IPS-11a (cell line): ENCODE results near the gene OAS1.
"Not testable (repeated sequence)": the region's sequence is repeated elsewhere in the genome, so short reads cannot be mapped to it uniquely, and the experiment has no call there.

Source experiments
- H3K4me3 ChIP-seq: one replicate; pipeline ENCODE4 v1.5.1; 2013; ENCODE audit warnings: low read depth, low read length, control low read depth

The OAS1 gene

DNA sequence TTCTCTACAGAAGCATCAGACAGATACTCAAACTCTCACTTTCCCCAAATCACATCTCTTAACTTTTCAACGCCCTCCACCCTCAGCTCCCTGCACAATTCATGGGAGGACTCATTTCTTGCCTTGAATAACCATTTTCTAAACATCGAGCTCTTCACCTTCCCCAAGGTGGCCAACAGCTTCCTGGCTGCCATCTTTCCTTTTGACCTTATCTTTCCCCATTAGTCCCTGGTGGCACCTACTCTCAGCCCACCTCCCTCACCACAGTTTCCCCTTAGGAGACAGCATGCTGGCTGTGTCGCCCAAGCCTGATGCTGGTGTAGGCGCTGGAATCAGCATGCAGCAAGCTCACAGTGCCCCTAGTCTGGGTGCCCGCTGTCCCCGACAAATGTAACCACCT, 8.4 kb upstream of the OAS1 start:
- no peak overlapping the region for H3K4me3 ChIP-seq

DNA sequence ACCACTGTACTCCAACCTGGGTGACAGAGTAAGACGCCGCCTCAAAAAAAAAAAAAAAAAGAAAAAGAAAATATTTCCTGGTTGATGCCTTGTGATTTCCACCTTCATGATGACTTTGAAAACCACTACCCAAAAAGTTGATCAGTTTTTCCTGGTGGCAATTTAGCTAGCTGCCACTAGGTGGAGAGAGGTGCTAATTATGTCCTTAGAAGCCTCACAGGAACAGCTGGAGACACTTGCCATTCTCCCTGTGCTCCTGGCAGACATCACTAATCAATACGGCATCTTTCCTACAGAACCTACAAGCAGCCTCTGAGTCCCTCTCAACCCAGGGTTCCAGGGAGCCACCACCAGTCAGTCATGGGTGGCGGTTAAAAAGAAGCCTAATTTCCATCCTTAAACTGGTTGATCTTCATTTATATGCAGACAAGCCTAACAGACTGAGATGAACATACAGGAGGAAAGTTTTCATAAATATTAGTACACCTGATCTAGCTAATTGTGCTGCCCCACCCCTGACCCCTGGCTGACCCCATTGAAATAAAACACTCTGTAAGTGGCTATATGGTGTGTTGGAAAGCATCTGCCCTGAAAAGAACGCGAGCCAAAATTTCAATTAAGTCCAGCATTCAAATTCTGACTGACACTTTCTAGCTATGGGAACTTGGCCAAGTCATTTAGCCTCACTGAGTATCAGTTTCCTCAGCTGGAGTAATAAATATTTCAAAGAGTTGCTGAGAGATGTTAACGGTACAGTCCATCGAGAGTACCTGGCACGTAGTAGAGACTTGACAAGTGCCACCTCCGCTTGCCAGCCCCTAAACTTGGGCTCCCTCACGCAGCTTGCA, 6.2 kb upstream of the OAS1 start:
- no peak overlapping the region for H3K4me3 ChIP-seq

DNA sequence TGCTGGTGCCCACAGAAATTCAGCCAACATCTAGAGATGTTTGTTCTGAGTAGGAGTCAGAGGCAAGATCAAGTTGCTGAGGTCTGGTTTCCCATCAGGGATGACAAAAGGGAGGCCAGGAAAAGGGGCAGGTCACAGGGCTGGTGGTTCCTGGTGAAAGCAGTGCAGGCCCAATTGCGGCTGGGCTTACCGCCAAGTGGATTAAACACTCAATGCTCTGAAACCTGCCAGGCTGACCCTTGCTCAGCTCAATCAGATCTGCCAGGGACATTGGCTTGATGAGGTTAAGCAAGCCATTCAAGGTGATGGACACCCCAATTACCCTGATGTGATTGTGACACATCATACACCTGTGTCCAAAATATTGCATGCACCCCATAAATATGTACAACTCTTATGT, 5.5 kb upstream of the OAS1 start:
- H3K4me3 ChIP-seq = no peak overlapping the region

- no peak overlapping the region for H3K4me3 ChIP-seq
Observed at GRCh38 chr12:112904571-112904970, 2.2 kb upstream of the OAS1 start.

DNA sequence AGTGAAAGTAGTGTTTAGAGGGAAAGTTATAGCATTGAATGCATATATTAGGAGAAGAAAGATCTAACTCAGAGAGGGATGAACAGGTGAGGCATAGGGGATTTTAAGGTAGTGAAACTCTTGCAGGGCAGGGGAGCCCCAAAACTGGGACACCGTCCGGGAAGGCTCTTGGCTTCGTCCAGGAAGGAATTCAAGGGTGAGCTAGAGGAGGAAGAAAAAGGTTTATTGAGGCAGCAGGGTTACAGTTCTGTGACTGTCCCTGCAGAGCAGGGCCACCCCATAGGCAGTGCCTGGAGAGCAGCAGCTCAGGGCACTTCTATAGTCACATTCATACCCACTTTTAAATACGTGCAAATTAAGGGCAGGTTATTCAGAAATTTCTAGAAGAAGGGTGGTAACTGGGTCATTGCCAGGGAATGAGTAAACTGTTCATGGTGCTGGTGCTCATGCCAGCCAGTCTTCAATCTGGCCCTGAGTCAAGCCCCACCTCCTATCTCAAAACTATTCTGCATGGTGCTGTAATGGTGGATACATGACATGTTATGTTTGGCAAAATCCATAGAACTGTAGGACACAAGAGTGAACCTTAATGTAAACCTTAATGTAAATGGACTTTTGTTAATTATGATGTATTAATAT, 1.2 kb upstream of the OAS1 start:
- no peak overlapping the region for H3K4me3 ChIP-seq

GRCh38 chr12:112907415-112908157, 824 bp downstream of the OAS1 start:
- H3K4me3 ChIP-seq = no peak overlapping the region

DNA sequence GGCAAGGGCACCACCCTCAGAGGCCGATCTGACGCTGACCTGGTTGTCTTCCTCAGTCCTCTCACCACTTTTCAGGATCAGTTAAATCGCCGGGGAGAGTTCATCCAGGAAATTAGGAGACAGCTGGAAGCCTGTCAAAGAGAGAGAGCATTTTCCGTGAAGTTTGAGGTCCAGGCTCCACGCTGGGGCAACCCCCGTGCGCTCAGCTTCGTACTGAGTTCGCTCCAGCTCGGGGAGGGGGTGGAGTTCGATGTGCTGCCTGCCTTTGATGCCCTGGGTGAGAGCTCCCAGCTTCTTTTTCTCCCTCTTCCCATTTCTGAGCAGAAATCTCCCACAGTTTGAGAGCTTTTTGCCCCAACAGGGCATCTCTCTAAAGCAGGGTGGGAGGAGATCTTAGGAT, 1.8 kb downstream of the OAS1 start:
- no peak overlapping the region for H3K4me3 ChIP-seq

GRCh38 chr12:112909693-112910092, 2.9 kb downstream of the OAS1 start:
- no peak overlapping the region for H3K4me3 ChIP-seq

DNA sequence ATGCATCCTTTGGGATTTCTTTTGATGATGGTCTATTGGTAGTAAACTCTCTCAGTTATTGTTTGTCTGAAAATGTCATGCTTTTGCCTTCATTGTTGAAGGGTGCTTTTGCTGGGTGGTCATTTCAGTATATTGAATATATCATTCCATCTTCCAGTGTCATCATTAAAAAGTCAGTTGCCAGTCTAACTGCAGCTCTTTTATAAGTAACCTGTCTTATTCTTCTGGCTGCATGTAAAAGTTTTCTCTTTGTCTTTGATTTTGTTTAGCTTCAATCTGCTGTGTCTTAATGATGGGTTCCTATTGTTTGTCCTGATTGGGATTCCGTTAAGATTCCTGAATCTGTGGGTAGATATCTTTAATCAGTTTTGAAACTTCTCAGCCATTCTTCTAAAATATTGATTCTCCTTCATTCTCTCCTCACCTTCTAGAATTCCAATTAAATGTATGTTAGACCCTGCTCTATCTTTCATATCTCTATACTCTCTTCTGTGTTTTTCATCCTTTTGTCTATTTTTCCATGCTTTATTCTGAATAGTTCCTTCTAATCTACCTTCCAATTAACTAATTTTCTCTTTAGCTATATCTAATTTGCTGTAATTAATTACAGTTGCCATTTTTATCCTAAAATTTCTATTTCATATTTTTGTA, 6.4 kb downstream of the OAS1 start:
- H3K4me3 ChIP-seq = no peak overlapping the region

DNA sequence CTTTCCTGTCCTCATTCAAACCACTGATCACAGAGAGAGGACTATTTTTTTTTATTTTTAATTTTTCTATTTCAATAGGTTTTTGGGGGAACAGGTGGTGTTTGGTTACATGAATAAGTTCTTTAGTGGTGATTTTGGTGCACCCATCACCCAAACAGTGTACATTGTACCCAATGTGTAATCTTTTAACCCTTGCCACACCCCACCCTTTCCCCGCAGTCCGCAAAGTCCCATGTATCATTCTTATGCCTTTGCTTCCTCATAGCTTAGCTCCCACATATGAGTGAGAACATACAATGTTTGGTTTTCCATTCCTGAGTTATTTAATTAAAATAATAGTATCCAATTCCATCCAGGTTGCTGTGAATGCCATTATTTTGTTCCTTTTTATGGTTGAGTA, 7.1 kb downstream of the OAS1 start:
- not testable (repeated sequence) for H3K4me3 ChIP-seq

- no peak overlapping the region for H3K4me3 ChIP-seq
Observed at GRCh38 chr12:112916270-112916669, 9.5 kb downstream of the OAS1 start.

DNA sequence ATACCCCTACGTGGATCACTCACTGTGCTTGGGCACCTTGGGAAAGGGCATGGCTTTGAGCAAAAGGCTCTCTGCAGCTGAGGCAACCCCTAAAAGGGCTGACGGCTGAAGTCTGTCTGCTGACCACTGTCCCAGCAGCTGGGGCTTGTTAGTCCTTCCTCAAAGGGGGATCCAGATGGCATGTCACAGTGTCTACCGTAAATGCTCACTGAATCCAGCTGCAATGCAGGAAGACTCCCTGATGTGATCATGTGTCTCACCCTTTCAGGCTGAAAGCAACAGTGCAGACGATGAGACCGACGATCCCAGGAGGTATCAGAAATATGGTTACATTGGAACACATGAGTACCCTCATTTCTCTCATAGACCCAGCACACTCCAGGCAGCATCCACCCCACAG, 12.4 kb downstream of the OAS1 start:
- no peak overlapping the region for H3K4me3 ChIP-seq

GRCh38 chr12:112924986-112925385, 18.2 kb downstream of the OAS1 start:
- no peak overlapping the region for H3K4me3 ChIP-seq

DNA sequence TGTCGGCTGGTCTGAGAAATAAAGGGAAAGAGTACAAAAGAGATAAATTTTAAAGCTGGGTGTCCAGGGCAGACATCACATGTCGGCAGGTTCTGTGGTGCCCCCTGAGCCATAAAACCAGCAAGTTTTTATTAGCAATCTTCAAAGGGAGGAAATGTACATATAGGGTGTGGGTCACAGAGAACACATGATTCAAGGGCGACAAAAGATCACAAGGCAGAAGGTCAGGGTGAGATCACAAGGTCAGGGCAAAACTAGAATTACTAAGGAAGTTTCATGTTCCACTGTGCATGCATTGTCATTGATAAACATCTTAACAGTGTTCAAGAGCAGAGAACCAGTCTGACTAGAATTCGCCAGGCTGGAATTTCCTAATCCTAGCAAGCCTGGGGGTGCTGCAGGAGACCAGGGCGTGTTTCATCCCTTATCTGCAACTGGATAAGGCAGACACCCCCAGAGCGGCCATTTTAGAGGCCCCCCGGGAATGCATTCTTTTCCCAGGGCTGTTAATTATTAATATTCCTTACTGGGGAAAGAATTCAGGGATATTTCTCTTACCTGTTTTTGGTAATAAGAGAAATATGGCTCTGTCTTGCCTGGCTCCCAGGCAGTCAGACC, 19.8 kb downstream of the OAS1 start:
- H3K4me3 ChIP-seq = not testable (repeated sequence)

DNA sequence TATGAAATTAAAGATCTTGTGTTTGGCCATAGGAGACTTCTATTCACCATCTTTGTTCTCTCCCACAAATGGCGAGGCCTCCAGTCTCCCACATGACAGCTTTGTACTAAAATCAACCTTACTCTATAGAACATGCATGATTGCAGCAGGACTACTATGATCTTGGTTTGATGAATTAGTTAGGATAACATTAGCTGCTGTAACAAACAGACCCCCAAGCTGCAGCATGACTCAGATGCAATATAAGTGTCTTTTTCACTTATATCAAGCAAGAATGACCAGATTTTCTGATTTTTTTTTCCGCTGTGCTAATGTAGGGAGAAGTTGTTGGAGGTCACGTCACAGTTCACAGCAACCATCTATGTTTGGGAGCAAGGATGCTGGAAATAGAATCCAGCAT, 20.7 kb downstream of the OAS1 start:
- H3K4me3 ChIP-seq = no peak overlapping the region

DNA sequence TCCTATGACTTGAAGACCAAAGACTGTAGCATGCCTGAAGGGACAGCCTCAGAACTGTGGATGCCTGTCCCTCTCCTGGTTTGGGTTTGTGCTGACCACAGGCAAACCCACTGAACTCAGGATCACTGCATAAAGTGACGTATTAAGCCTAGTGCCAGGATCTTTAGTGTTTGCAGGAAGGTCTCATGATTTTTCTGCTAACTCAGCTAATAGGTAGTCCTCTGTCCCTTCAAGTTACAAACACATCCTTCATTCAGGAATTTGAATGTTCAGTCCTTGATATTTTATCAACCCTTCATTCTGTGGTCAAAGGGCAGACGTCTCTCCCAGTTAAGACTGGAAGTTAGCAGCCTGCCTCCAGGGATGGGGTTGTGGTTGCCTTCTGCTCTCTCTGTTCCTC, 21.2 kb downstream of the OAS1 start:
- no peak overlapping the region for H3K4me3 ChIP-seq

- no peak overlapping the region for H3K4me3 ChIP-seq
Observed at GRCh38 chr12:112928978-112929377, 22.2 kb downstream of the OAS1 start.

- no peak overlapping the region for H3K4me3 ChIP-seq
Observed at GRCh38 chr12:112929715-112930114, 23.0 kb downstream of the OAS1 start.

DNA sequence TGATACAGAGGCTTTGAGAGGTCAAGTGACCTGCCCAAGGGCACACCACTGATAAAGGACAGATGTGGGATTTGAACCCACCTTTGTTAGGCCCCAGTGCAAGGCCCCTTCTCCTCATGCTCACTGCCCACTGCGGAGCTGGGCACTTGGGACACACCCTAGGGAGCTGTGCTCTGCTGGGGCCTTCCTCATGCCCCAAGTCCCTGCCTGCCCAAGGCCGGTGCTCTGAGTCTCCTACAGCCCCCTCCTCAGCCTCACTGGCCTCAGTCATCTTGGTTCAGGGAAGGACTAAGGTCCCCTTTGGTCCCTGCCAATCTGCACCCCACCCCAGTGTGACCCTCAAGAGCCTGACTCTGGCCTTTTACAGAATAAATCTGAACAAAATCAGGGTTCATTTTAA, 23.6 kb downstream of the OAS1 start:
- no peak overlapping the region for H3K4me3 ChIP-seq

- H3K4me3 ChIP-seq = no peak overlapping the region
Observed at GRCh38 chr12:112932485-112933128, 25.8 kb downstream of the OAS1 start.

GRCh38 chr12:112933129-112933505, 26.4 kb downstream of the OAS1 start:
- H3K4me3 ChIP-seq = no peak overlapping the region
